ENCODE data around the gene TARP.
"Not testable (repeated sequence)": the region's sequence is repeated elsewhere in the genome, so short reads cannot be mapped to it uniquely, and the experiment has no call there.

TARP gene

DNA sequence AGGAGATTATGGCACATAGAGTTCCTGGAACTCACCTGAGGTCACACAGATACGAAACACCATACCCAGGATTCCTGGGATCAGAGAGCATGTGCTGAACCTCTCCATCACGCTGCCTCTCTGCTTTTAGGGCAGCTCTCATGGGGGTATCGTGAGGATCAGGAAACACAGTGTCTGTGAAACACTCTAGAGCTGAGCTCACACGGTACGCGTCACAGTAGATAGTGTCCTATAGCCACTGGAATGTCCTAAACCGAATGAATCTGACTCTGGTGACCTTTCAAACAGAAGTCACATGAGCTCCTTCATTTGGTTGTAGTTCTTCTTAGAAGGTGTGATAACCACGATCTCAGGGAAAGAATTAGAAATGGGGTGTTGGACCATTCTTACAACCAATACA is 14.3 kb downstream of the TARP start:
- not testable (repeated sequence) for DNase-seq

DNA sequence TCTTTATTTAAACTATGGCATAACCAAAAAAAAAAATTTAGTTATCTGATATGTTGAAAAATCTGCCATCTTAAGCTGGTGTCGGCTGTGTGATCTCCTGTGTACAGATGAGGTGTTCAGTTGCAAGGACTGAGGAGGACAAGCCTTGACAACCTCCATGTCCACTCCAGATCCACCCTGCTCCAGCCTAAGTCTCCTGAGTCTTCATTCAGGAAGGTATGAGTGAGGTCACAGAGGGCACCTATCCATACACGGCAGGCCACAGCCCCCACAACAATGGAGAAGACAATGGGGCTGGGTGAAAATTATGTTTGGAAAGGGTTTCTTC is 16.1 kb downstream of the TARP start:
- no peak for DNase-seq

DNA sequence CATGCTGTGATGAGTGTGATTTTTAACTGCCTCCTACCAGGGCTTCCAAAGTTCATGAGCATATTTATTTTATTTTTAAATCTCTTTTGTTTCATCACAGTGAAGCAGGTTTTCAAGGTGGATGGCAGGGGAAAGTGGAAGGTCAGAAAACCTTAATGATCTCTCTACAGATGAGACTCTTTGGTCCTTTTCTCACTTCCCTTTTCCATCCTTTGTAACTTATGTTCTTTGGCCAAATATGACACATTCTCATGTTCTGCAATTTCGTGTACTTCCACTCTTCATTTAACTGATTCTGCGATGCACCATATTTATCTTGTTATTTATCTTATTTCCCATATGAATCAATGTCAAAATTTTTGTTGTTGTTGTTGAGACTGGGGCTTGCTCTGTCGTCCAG is 23.6 kb downstream of the TARP start:
- DNase-seq, result peak; percentile 25 to 44 (median 31)

DNA sequence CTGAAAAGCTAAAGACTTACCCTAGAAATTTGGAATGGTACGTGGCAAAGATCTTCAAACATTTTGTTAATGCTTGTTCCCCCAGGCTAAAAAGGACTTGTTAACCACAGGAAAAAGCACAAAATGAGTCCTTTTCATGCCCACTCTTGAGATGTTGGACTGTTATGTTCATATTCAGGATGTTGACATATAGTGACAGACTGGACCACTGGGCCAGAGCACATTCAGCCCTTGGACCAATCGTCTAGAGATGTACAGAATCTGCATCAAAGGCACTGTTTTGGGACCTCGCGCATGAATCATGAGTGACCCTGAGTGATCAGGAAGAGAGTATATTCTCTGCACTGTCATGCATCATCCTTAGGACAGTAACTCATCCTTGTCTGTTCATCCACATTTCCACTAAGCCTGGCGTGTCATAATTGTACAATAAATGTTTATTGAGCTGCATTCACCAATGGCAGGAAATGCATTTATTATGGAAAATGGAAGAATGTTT is 25.3 kb downstream of the TARP start:
- DNase-seq, result no peak

DNA sequence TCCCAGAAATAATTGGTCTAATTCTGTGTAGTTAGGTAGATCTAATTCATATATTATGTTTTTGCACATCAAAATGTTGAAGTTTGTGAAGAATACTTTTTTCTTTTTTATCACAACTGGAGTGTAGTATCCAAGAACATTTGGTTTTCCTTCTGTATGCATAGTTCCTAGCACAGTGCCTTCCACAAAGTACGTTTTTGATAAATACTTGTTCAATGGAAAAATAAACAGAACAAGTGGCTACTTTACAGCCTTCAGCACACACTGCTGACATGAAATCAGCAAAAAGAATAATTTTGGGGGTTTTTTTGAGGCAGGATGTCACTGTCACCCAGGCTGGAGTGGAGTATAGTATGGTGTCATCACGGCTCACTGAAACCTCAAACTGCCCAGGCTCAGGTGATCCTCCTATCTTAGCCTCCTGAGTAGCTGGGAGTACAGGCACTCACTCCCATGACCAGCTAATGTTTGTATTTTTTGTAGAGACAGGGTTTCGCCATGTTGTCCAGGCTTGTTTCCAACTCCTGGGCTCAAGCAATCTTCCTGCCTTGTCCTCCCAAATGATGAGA is 27.9 kb downstream of the TARP start:
- DNase-seq, result no peak

DNA sequence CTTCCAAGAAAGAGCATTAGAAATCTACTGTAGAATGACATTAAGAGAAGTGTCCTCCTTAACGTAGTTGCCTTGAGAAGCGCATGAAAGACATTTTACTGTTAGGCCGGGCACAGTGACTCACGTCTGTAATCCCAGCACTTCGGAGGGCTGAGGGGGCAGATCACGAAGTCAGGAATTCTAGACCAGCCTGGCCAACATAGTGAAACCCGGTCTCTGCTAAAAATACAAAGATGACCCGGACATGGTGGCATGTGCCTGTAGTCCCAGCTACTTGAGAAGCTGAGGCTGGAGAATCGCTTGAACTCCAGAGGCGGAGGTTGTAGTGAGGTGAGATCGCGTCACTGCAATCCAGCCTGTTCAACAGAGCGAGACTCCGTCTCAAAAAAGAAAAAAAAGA is 28.9 kb downstream of the TARP start:
- DNase-seq, result no peak

DNA sequence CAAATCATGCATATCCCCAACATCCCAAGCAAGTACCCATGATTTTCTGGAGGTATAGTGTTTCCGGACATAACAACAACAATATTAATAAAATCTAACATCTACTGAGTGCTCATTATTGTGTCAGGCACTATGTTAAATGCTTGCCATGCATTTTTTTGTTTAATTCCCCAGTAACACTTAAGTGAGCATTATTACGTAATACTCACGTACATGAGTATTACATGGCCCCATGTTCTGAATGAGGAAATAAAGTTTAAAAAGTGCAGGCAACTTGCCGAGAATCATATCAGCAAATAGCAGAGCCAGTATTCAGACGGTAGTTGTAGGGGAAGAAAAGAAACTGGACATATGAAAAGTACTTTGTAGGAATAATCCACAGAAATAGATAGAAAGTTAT is 30.1 kb downstream of the TARP start:
- DNase-seq, result peak; percentile 24 to 65 (median 65)

DNA sequence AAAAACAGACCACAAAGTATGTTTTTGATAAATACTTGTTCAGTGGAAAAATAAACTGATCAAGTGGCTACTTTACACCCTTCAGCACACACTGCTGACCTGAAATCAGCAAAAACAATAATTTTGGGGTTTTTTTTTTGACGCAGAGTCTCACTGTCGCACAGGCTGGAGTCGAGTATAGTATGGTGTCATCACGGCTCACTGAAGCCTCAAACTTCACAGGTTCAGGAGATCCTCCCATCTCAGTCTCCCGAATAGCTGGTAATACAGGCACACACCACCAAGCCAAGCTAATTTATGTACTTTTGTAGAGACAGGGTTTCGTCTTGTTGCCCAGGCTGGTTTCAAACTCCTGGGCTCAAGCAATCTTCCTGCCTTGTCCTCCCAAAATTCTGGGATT is 30.6 kb downstream of the TARP start:
- no peak for DNase-seq

DNA sequence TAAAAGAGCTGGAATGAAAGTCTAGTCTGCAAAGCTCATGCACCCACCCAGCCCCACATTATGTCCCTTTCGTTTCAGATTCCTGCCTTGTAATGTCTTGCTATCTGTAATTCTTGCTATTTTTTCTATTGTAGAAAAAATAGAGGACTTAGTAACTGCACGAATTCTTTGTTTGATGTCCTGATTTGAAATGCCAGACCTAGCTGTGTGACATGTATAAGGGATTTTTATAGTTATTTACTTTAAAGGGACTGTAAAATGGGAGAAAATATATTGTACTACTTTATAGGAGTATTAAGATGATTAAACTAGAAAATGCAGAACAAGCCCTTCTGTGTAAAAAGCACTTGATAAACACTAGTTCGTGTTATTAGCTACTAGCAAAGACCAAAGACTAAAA is 32.4 kb downstream of the TARP start:
- DNase-seq, result no peak

DNA sequence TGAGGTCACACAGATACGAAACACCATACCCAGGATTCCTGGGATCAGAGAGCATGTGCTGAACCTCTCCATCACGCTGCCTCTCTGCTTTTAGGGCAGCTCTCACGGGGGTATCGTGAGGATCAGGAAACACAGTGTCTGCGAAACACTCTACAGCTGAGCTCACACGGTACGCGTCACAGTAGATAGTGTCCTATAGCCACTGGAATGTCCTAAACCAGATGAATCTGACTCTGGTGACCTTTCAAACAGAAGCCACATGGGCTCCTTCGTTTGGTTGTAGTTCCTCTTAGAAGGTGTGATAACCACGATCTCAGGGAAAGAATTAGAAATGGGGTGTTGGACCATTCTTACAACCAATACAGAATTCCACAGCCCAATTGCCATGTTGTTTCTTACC is 34.3 kb downstream of the TARP start:
- DNase-seq, result not testable (repeated sequence)

DNA sequence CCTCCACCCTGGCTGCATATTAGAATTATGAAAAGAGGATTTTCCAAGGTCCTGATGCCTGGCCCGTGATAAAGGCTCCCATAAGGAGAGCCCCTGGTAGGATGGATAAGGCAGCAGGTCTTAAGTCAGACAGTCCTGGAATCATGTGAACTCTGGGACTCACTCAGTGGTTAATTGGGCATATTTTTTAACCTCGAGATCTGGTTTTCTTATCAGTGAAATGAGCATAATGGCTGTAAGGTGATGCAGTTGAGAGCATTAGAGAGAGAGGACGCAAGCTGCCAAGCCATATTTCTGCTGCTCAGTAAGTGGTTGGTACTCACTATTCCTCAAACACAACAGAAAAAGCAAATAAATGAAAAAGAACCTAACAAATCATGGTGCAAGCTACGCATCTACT is 37.8 kb downstream of the TARP start:
- no peak for DNase-seq

DNA sequence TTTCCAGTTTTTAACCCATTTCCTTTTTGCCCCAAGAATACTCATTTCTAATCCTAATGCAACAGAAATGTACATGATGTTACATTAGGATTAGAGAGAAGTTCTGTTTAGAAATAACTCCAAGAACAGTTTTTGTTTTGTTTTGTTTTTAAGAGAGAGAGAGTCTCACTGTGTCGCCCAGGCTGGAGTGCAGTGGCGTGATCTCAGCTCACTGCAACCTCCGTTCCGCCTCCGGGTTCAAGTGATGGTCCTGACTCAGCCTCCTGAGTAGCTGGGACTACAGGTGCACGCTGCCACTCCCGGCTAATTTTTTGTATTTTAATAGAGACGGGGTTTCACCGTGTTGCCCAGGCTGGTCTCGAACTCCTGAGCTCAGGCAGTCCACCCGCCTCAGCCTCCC is 38.7 kb downstream of the TARP start:
- not testable (repeated sequence) for DNase-seq

DNA sequence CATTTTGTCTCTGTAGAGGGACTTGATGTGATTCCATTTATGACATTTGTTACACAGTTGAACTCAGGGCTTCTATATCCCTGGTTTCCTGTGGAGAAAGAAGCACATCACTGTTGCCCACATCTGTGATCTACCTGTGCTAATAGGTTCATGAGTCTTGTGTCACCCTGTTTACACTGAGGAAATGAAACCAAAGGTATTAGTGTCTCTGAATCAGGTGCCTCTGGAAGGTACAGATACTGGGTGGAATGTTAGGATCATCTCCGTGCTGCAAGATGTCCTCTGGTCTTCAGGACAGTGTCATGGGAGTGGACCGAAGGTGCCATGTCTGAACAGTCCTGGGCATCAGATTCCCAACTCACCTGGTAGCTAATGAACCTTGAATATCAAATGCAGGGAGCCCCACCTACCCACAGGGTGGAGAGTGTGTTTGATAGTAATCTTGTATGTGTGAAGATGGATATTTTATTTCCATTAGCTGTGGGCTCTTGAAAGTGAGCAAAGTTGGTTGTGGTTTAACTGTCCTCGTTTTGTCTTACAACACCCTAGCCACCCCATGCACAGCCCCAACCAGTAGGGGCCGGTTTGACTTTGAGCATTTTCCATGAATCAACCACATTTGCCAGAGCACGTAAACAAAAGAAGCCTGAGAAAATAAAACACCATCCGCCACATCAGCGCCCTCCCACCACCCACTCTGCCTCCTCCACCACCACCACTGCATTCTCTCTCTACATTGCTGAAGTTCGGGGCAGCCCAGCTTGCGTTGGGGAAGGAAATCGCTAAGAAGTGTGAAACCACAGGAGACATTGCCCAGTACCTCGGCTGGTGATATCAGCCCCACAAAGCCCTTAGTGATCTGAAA is 40.7 kb downstream of the TARP start:
- DNase-seq, result peak; percentile 61 to 76 (median 75)

DNA sequence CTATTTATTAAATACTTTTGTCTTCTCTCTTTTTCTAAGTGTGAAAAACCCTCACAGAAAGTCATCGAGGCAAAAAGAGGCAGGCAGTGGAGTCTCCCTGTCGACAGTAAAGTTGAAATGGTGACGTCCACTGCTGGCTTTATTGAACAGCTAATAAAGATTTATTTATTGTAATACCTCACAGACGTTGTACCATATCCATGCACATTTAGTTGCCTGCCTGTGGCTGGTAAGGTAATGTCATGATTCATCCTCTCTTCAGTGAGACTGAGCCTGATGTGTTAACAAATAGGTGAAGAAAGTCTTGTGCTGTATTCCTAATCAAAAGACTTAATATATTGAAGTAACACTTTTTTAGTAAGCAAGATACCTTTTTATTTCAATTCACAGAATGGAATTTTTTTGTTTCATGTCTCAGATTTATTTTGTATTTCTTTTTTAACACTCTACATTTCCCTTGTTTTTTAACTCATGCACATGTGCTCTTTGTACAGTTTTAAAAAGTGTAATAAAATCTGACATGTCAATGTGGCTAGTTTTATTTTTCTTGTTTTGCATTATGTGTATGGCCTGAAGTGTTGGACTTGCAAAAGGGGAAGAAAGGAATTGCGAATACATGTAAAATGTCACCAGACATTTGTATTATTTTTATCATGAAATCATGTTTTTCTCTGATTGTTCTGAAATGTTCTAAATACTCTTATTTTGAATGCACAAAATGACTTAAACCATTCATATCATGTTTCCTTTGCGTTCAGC is 43.4 kb downstream of the TARP start:
- DNase-seq, result peak in 1 of 3 donors; percentile 18

DNA sequence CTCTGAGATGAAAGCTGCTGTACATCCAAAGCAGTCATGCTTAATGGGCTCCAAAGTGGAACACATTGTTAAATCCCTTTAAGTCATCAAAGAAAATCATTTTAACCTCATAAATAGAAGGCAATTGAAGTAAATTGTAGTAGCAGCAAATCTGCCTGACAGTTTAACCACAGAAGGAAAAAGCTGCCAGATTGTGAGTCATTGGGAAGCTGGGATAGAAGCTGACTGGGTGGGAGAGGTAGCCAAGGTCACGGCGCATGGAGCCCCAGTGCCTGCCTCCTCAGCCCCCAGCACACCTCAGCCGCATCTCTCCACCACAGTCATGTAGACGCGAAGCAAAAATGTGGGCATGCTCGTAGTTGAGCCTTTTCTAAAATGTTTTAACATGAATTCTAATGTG is 44.0 kb downstream of the TARP start:
- no peak for DNase-seq

DNA sequence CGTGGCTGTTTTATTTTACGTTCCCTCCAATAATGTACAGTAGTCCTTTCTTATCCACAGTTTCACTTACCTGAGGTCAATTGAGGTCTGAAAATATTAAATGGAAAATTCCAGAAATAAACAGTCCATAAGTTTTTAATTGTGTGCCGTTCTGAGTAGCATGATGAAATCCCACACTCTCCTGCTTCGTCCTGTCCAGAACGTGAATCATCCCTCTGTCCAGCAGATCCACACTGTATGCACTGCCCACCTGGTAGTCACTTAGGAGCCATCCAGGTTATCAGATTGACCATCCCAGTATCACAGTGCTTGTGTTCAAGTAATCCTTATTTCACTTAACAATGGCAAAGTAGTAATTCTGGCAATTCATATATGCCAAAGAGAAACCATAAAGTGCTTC is 49.0 kb downstream of the TARP start:
- DNase-seq, result no peak

DNA sequence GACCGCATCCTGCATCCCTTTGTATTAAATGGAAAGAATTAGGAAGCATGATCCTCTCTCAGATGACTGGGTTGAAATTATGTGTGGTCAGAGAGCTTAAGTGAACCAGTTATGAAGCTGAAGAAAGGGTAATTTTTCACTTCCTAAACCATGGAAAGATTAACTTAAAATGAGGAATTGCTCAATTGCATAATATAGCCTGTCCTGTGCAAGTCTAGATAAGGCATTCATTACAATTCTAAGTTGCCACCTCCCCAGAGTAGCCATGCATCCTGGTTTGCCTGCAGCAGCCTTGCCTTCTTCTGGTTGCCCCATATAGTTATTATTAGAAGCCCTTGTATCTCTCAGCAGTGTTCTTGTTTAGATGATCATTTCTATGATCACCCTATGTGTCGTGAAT is 50.1 kb downstream of the TARP start:
- peak; percentile 28 to 54 (median 40) for DNase-seq

DNA sequence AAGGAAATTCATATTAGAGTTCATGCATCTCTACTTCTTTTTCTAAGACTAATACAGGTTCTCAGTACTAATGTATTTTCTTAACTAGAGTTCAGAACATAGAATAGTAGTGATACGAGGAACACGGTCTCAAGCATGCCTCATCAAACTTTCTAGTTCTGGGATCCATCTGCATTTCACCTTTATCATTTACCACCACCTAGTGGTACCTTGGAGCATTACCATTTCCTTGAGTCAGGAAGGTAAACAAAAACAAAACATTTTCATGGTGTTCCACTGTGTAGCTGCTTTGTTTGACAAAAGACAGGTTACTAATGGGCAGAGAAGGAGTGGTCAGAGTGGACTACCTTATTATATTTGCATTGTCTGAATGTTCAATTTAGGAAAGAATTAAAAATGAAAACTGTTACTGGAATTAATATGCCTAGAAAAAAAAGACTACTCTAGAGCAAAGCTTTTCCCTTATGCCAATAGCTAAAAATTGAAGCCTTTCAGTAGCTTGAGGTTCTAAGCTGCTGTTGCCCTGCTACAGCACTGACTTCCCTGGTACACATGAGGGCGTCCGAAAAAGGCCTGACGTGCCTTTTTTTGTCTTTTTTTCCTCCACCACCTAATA is 50.8 kb downstream of the TARP start:
- DNase-seq, result peak; percentile 59 to 66 (median 63)

DNA sequence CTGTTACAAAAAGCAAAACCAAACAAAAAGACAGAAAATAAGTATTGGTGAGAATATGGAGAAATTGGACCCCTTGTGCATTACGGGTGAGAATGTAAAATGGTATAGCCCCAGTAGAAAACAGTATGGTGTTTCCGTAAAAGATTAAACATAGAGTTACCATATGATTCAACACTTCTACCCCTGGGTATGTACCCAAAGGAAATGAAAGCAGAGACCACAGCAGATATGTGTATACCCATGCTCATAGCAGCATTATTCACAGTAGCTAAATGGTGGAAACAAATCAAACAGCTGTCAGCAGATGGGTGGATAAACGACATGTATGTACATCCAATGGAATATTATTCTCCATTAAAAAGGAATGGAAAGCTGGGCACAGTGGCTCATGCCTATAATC is 53.0 kb downstream of the TARP start:
- no peak for DNase-seq

DNA sequence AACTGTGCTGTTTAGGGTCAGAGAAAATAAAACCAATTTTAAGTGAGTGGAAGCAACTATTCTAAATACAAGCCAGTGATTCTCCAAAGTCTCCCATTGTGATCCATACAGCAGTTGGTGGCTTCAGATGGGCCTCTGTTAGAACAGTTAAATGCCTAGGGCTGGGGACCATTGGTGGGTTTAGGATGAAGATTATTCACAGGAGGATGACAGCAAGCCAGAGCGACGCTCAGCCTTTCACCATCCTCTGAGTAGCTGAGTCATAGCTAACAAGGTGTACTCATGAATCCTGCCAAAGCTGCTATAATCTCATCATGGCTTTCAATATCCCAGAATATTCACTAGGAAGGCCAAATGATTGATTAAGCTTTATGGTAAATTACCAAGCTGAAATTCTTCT is 55.8 kb downstream of the TARP start:
- DNase-seq, result no peak

DNA sequence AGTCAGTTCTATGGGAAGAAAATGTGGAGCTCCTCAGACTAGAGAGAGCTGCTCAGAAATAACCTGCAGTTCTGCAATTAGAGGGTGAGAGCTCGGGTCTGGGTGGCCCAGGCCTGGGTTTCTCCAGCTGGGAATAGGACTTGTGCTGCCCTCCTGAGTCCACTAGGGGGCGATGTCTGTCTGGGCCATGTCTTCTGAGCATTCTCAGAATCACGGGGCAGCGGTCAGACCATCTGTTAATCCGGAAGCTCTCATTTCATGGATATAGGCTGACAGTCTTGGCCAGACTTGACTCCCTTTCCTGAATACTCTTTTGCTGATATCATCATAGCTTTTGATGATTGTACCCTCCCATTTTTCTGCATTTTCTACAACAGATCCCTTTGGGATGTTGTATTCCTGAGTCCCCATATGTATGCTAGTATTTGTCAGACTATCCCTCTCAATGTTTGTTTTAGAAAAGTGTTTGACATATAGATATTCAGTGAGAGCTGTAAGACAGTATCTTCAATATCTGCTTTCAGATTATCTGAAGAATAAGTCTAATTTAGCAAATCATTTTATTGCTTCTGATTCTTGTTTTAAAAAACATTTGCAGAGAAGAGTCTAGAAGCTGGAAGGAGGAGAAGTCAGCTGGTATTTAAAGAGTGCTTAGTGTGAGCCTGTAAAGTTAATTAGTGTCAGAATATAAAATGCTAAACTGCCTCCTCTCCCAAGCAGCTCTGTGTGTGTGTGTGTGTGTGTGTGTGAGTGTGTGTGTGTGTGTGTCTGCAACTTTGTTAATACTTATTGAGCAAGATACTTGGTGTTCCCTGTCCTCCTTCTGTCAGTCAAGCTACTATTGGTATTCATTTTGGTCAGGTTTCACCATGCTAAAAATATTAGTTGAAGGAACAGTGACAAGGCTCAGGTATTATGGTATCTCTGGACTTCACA is 57.4 kb downstream of the TARP start:
- DNase-seq, result peak; percentile 91 to 94 (median 92)

DNA sequence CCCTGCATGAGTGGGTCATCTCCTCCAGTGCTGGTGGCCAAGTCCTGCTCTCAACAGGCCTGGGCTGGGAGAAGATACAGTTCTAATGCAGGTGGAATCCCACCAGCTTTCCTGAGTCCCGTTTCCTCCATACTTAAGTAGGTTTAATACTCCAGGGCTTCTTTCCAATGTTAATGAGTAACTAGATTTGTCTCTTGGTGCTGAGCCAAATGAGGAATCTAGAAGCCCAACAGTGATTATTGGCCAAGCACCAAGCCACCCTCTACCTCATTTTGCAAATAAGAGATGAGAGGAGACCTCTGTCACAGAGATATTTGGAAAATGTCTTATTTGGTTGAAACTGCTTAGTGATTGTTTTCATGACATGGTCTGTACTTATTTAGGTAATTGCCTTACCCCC is 58.3 kb downstream of the TARP start:
- no peak for DNase-seq

Measured in suppressor macrophage treated with lipopolysaccharide for 1 hour (primary cell).